SK-N-MC (cell line): ENCODE measurements around the gene CARD10.

Experiments
- EZH2 ChIP-seq: fragments of 200-600 bp; sonication (generic); IDR thresholded peaks from one replicate; pipeline ENCODE4 v1.6.1; 2017; ENCODE audit warnings: antibody characterized with exemption
- FOXP2 ChIP-seq: optimal IDR thresholded peaks from 2 replicates; pipeline ENCODE3; 2011; ENCODE audit warnings: mild to moderate bottlenecking, moderate library complexity; ENCODE audit not compliant: insufficient read depth; ENCODE audit errors: extremely low read length, control extremely low read depth
- POLR2AphosphoS5 ChIP-seq: IDR thresholded peaks from 2 replicates; pipeline ENCODE4 v1.6.1; 2012; ENCODE audit warnings: mild to moderate bottlenecking, low read depth, low read length, borderline replicate concordance

DNA sequence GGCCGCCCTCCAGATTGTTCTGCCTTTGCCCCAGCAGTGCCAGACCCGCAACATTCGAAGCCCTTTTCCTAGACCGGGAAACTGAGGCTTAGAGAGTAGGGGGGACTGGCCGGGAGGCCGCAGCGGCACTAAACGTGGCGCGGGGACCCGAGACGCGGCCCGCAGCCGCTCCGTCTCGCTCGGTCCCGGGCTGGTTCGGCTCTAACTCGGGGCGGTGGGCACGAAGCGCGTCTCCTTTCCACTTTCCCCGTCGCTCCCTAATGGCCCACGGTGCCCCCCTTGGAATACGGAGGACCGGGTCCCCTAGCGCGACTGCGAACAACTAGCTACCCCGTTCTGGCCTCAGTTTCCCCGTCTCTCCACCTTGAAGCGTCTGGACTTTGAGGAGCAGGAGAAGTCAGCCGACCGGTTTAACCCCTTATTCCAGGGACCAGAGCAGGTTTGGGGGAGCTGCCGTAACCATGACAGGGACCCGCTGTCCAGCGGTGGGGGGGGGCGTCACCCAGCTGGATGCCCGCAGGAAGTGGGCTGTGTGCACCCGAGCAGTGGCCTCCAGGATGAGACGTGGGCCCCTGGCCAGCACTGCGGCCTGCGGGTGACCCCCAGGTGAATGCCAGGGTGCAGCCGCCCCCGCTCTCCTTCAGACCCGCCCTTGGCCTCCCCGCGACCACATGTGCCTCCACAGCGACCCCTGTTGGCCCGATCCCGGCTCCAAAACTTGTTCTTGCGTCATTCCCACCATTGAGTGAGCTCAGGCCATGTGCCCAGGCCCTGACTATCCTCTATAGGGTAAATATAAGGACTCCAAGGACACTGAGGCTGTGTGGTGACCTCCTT, 42.2 kb upstream of the CARD10 start:
- TF ChIP-seq POLR2AphosphoS5: no peak
- no peak for TF ChIP-seq EZH2
- TF ChIP-seq FOXP2: no peak
